Mesothelial cell of epicardium (in vitro differentiated cells): ENCODE measurements around the gene SORCS1. TPM values are rescaled to one million over a fixed set of nuclear protein-coding genes. Genes with fewer than 3 reads are reported as not detected.

Experiments
- DNase-seq, 2 experiments: peaks; one replicate each; pipeline ENCODE4 v3.0.0; 2021; ENCODE audit warnings: low spot score in 2 of 2; ENCODE audit not compliant: unreplicated experiment in 2 of 2
- H3K27ac Mint-ChIP-seq: 2 replicates; pipeline ENCODE4 v1.8.0; 2021; ENCODE audit warnings: mixed read lengths
- H3K27me3 Mint-ChIP-seq: 2 replicates; pipeline ENCODE4 v1.8.0; 2021; ENCODE audit warnings: low read depth, mixed read lengths
- H3K36me3 Mint-ChIP-seq: 2 replicates; pipeline ENCODE4 v1.8.0; 2021; ENCODE audit warnings: mixed read lengths
- H3K4me1 Mint-ChIP-seq: 2 replicates; pipeline ENCODE4 v1.8.0; 2021; ENCODE audit warnings: mixed read lengths
- H3K4me3 Mint-ChIP-seq: 2 replicates; pipeline ENCODE4 v1.8.0; 2021; ENCODE audit warnings: mild to moderate bottlenecking, moderate library complexity, mixed read lengths
- H3K9me3 Mint-ChIP-seq: 2 replicates; pipeline ENCODE4 v1.8.0; 2021; ENCODE audit warnings: mixed read lengths
- total RNA-seq: library from RNA; stranded (reverse); gene quantifications from 3 replicates; pipeline ENCODE4 v1.2.1, GENCODE V29; 2021
- TF ChIP-seq, protein P1 (sequence below): fragments of 200-600 bp; sonication (generic); IDR thresholded peaks from one replicate; pipeline ENCODE4 v1.5.0; 2021; ENCODE audit warnings: antibody characterized with exemption; ENCODE audit not compliant: unreplicated experiment

SORCS1 gene
- total RNA-seq, 1 donor from 2014 or later, result 0.78 TPM

DNA sequence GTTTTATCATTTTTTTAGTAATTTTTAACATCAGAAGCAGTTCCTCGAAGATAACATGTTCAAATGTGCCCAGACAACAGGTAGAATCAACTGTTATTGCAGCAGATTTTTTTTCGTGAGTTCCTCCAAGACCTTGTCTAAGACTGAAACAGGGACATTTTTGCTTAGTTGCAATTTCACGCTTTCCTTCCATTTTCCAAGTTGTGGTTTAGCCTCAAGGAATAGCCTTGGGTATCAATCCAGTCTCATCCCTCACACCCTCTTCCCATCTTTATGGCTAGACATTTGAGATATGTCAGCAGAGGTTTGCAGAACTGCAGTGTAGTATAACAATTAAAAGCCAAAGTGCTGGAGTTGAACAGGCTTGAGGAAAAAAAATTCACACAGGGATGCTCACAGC is 152.5 kb downstream of the SORCS1 start:
- peaks cover 5% of the 10 kb centered on the region for H3K9me3 Mint-ChIP-seq
- TF ChIP-seq, protein P1, sequence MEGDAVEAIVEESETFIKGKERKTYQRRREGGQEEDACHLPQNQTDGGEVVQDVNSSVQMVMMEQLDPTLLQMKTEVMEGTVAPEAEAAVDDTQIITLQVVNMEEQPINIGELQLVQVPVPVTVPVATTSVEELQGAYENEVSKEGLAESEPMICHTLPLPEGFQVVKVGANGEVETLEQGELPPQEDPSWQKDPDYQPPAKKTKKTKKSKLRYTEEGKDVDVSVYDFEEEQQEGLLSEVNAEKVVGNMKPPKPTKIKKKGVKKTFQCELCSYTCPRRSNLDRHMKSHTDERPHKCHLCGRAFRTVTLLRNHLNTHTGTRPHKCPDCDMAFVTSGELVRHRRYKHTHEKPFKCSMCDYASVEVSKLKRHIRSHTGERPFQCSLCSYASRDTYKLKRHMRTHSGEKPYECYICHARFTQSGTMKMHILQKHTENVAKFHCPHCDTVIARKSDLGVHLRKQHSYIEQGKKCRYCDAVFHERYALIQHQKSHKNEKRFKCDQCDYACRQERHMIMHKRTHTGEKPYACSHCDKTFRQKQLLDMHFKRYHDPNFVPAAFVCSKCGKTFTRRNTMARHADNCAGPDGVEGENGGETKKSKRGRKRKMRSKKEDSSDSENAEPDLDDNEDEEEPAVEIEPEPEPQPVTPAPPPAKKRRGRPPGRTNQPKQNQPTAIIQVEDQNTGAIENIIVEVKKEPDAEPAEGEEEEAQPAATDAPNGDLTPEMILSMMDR, result no peak
- no peak for DNase-seq
- no peak overlapping the region for H3K4me3 Mint-ChIP-seq
- H3K4me1 Mint-ChIP-seq, result no peaks in the 10 kb centered on the region
- H3K27me3 Mint-ChIP-seq, result peaks cover 1% of the 10 kb centered on the region
- no peaks in the 10 kb centered on the region for H3K36me3 Mint-ChIP-seq
- no peak overlapping the region for H3K27ac Mint-ChIP-seq

DNA sequence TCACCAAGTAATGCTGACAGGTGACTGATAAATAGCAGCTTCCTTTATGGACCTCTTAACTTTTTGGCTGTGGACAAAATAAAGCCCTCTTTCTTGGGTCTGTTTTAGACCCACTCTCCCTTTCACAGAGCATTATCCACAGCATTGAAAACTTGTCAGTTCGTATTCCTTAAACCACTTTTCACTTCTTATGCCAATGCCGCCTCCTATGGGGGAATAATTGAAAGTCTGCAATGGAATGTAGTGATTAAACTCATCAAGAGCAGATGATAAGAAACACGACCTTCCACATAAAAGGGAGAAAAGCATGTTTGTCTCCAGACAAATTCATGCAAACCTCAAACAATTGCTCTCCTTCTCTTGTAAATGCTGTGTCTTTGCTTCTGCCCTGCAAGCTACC is 153.4 kb downstream of the SORCS1 start:
- DNase-seq, result no peak

DNA sequence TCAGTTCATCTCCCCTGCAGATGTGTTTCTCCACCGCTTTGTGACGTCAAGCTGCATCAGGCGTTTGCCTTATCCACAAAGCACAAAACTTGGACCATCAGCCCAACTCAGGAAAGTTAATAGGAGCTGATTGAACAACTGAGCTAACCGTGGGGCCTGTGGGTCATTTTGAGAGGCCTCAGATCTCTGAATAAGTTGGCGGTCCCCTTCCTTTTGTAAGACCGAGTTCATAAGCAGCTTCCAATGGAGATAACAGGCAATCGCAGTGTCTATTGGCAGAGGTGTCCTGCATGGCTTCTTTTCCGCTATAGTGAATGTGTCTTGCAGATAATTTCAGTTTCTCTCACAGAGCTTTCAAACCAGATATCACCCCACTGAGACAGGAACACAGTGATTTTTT is 154.0 kb downstream of the SORCS1 start:
- Mint-ChIP-seq H3K4me1 (no peaks in the 10 kb centered on the region), H3K27me3 (peaks cover 1% of the 10 kb centered on the region), H3K9me3 (peaks cover 3% of the 10 kb centered on the region), H3K27ac (no peak overlapping the region), H3K4me3 (no peak overlapping the region), H3K36me3 (no peaks in the 10 kb centered on the region)
- TF ChIP-seq, protein P1, result no peak
- no peak for DNase-seq

More for the DNA sequence above, 153.4 kb downstream of the SORCS1 start:
- peaks cover 1% of the 10 kb centered on the region for H3K27me3 Mint-ChIP-seq
- no peaks in the 10 kb centered on the region for H3K4me1 Mint-ChIP-seq
- TF ChIP-seq, protein P1, result no peak
- no peak overlapping the region for H3K27ac Mint-ChIP-seq
- H3K9me3 Mint-ChIP-seq, result peaks cover 2% of the 10 kb centered on the region
- H3K4me3 Mint-ChIP-seq, result no peak overlapping the region
- no peaks in the 10 kb centered on the region for H3K36me3 Mint-ChIP-seq

DNA sequence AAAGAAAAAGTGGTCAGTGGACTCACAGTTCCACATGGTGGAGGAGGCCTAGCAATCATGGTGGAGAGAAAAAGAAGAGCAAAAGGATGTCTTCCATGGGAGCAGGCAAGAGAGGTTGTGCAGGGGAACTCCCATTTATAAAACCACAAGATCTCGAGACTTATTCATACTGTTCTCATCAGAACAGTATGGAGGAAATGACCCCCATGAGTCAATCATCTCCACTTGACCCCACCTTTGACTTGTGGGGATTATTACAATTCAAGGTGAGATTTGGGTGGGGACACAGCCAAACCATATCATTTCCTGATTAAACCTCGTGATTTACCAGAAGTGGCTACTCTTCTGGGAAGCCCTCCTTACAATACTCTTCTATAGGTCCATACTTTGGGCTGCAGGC is 160.1 kb downstream of the SORCS1 start:
- no peak for DNase-seq
- TF ChIP-seq, protein P1, result no peak
- no peak overlapping the region for H3K27ac Mint-ChIP-seq
- H3K9me3 Mint-ChIP-seq, result peaks cover 3% of the 10 kb centered on the region
- H3K4me3 Mint-ChIP-seq, result no peak overlapping the region
- H3K4me1 Mint-ChIP-seq, result peaks cover 11% of the 10 kb centered on the region
- H3K36me3 Mint-ChIP-seq, result no peaks in the 10 kb centered on the region
- H3K27me3 Mint-ChIP-seq, result no peaks in the 10 kb centered on the region

DNA sequence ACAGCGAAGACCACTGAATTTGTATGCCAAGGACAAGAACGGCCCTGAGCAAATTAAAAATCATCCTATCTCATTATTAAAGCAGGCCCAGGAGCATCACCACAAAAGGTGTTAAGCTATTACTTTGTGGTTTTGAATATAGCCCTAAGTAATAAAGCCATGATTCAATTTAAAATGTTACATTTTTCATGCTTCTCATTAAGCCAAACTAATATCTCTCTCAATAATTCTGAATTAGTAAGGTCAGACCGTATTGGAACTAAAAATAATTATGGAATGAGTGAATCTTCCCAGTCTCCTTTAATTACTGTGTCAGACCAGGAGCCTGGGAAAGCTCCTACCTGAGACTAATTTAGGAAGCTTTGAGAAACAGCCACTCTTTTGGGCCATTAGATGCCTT is 162.4 kb downstream of the SORCS1 start:
- no peaks in the 10 kb centered on the region for H3K36me3 Mint-ChIP-seq
- DNase-seq, result no peak
- TF ChIP-seq, protein P1, result no peak
- H3K9me3 Mint-ChIP-seq, result peaks cover 3% of the 10 kb centered on the region
- peaks cover 24% of the 10 kb centered on the region for H3K4me1 Mint-ChIP-seq
- no peak overlapping the region for H3K4me3 Mint-ChIP-seq
- H3K27me3 Mint-ChIP-seq, result no peaks in the 10 kb centered on the region
- H3K27ac Mint-ChIP-seq, result no peak overlapping the region

DNA sequence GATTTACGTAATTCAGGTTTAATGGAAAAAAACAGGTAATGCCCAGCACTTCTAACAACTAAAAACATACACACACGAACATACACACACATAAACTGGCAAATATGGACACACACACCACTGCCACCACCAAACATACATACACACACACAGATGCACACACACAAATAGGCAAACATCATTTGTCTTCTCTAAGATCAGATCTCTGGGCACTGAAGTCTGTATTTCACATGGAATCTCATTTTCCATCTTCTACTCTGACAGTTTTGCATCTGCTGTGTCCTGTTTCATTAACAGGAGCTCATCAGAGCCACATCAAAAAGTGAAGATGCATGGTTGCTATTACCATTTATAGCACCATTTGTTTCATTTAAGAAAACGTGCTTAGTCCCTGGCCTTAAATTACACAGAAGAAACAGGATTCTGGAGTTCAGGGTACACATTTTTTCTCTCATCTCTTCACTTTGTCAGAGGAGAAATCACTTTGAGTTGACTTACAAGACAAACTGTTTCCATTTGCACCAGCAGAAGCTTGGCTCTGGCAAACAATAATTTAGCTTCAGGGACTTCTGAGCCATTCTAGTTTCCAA is 165.3 kb downstream of the SORCS1 start:
- no peaks in the 10 kb centered on the region for H3K36me3 Mint-ChIP-seq
- H3K4me1 Mint-ChIP-seq, result peaks cover 24% of the 10 kb centered on the region
- no peak for DNase-seq
- no peaks in the 10 kb centered on the region for H3K27me3 Mint-ChIP-seq
- H3K4me3 Mint-ChIP-seq, result no peak overlapping the region
- TF ChIP-seq, protein P1, result no peak
- no peaks in the 10 kb centered on the region for H3K9me3 Mint-ChIP-seq
- no peak overlapping the region for H3K27ac Mint-ChIP-seq
